HG02938 (cell line): Measurements from ENCODE around the gene ZNF581.
A peak's percentile ranks its signal among the peaks of the same experiment; 100 is the strongest.

Source experiments
- ATAC-seq: cut with Tn5 transposase; IDR thresholded peaks from one replicate; pipeline ENCODE4 v1.9.1; 2021; ENCODE audit warnings: mild to moderate bottlenecking, moderate library complexity; ENCODE audit not compliant: unreplicated experiment

The ZNF581 gene

GRCh38 chr19:55643003-55643886, at the start of gene ZNF581:
Gene ZNF581 (plus strand): TSS chr19:55643649. CDS start chr19:55644572, 923 bp downstream.
- ATAC-seq, result no peak

- no peak for ATAC-seq
Observed at GRCh38 chr19:55594996-55595545, 48.4 kb upstream of the ZNF581 start.

- no peak for ATAC-seq
Observed at GRCh38 chr19:55596304-55596703, 47.1 kb upstream of the ZNF581 start.

- ATAC-seq, result no peak
Observed at GRCh38 chr19:55597501-55597921, 45.9 kb upstream of the ZNF581 start.

GRCh38 chr19:55598034-55598433, 45.4 kb upstream of the ZNF581 start:
- no peak for ATAC-seq

- peak; percentile 52 for ATAC-seq
Observed at GRCh38 chr19:55598719-55599467, 44.6 kb upstream of the ZNF581 start.

GRCh38 chr19:55599468-55599841, 44.0 kb upstream of the ZNF581 start, which contains the start of gene FIZ1:
Gene FIZ1 (minus strand): TSS chr19:55599517. CDS start chr19:55597865, 1,652 bp downstream.
- peak; percentile 55 for ATAC-seq

- peak; percentile 41 for ATAC-seq
Observed at GRCh38 chr19:55599842-55600661, 43.4 kb upstream of the ZNF581 start, which contains the start of gene ZNF524. Gene ZNF524 (plus strand): TSS chr19:55600288. CDS start chr19:55602113, 1,825 bp downstream.

- no peak for ATAC-seq
Observed at GRCh38 chr19:55600662-55601028, 42.8 kb upstream of the ZNF581 start.

GRCh38 chr19:55601084-55601483, 42.4 kb upstream of the ZNF581 start:
- ATAC-seq, result no peak

GRCh38 chr19:55602104-55603001, 41.1 kb upstream of the ZNF581 start:
- no peak for ATAC-seq

GRCh38 chr19:55603115-55603514, 40.3 kb upstream of the ZNF581 start:
- no peak for ATAC-seq

- ATAC-seq, result no peak
Observed at GRCh38 chr19:55603581-55604292, 39.7 kb upstream of the ZNF581 start.

GRCh38 chr19:55605207-55605636, 38.2 kb upstream of the ZNF581 start:
- peak; percentile 68 for ATAC-seq

- no peak for ATAC-seq
Observed at GRCh38 chr19:55605637-55606470, 37.6 kb upstream of the ZNF581 start, which contains the start of gene ZNF865. Gene ZNF865 (plus strand): TSS chr19:55605647. CDS start chr19:55613619, 7,972 bp downstream.

- ATAC-seq, result no peak
Observed at GRCh38 chr19:55606471-55606787, 37.0 kb upstream of the ZNF581 start.

GRCh38 chr19:55606817-55607216, 36.6 kb upstream of the ZNF581 start:
- no peak for ATAC-seq

GRCh38 chr19:55609326-55609725, 34.1 kb upstream of the ZNF581 start:
- ATAC-seq, result no peak
